ENCODE results near the gene PDZD2.
A peak's percentile ranks its signal among the peaks of the same experiment; 100 is the strongest.

PDZD2 gene

GRCh38 chr5:32092938-32093812 is 454.2 kb downstream of the PDZD2 start:
- Mint-ChIP-seq H3K4me3 (no peak overlapping the region), H3K27me3 (no peaks in the 10 kb centered on the region), H3K27ac (no peak overlapping the region)

DNA sequence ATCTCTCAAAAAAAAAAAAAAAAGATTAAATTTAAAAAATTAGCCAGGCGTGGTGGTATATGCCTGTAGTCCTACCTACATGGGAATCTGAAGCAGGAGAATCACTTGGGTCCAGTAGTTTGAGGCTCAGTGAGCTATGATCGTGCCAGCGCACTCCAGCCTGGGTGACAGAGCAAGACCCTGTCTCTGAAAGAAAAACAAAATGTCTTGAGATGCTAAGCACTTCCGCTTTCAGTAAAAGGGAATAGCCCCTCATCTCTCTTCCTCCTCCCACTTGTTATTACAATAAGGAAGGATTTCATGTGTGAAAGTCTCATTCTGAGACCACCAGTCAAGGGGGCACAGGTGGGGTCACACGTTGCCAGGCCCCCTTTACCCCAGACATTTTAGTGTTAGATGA is 455.8 kb downstream of the PDZD2 start:
- ATAC-seq: no peak
- no peak for DNase-seq
- no peaks in the 10 kb centered on the region for H3K36me3 Mint-ChIP-seq (ENCODE audit: low read depth)
- H3K4me1 Mint-ChIP-seq: no peaks in the 10 kb centered on the region
- no peak overlapping the region for H3K4me3 Mint-ChIP-seq
- H3K27me3 Mint-ChIP-seq: no peaks in the 10 kb centered on the region
- H3K27ac Mint-ChIP-seq: no peak overlapping the region
- no peaks in the 10 kb centered on the region for H3K9me3 Mint-ChIP-seq

More at GRCh38 chr5:32092938-32093812, 454.2 kb downstream of the PDZD2 start:
- peak; percentile 68 for DNase-seq
- ATAC-seq: peak; percentile 94
- no peaks in the 10 kb centered on the region for H3K36me3 Mint-ChIP-seq (ENCODE audit: low read depth)
- H3K9me3 Mint-ChIP-seq: no peaks in the 10 kb centered on the region
- no peaks in the 10 kb centered on the region for H3K4me1 Mint-ChIP-seq

DNA sequence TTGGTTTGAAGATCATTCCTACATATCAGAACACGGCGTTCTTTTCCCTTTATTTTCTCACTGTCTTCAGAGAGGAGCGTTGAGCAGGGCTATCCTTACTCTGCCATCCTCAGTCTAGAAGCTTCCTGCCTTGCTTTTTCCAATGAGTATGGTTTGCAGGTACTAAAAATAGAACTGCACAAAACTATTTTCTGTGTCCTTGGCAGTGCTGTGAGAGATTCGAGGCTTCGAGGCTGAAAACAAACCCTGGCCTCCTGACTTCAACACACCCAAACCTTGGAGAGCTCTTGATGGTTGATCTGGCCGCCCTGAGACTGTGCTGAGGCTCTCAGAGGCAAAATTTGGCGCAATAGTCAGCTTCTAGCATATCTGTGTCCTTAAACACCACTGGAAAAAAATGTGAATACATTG is 456.3 kb downstream of the PDZD2 start:
- Mint-ChIP-seq H3K27ac (no peak overlapping the region), H3K9me3 (no peaks in the 10 kb centered on the region), H3K4me3 (no peak overlapping the region), H3K27me3 (no peaks in the 10 kb centered on the region), H3K4me1 (no peaks in the 10 kb centered on the region), H3K36me3 (ENCODE audit: low read depth) (peaks cover 3% of the 10 kb centered on the region)
- ATAC-seq (no peak), DNase-seq (no peak)

DNA sequence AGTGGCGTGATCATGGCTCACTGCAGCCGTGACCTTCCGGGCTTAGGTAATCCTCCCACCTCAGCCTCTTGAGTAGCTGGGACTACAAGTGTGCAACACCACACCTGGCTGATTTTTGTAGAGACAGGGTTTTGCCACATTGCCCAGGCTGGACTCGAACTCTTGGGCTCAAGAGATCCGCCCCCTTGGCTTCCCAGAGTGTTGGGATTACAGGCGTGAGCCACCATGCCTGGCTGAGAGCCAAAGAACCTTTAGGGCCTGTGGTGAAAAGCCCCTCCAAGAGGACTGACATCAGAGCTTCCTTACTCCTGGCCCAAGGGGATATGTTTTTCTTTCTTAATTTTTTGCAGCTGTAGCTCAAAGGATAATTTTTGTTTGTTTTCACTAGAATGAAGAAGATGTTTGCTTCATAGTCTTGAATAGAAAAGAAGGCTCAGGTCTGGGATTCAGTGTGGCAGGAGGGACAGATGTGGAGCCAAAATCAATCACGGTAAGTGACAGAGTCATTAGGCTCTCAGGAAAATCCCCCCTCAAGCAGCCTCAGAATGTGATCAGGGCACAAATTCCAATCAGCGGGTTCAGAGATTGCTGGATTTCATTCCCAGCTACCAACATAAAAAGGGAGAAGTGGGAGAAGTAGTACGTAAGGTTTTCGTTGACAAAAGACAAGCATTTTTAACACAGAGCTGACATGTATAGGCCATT is 458.1 kb downstream of the PDZD2 start:
- Mint-ChIP-seq H3K27ac (no peak overlapping the region), H3K27me3 (no peaks in the 10 kb centered on the region)
- no peak for ATAC-seq

DNA sequence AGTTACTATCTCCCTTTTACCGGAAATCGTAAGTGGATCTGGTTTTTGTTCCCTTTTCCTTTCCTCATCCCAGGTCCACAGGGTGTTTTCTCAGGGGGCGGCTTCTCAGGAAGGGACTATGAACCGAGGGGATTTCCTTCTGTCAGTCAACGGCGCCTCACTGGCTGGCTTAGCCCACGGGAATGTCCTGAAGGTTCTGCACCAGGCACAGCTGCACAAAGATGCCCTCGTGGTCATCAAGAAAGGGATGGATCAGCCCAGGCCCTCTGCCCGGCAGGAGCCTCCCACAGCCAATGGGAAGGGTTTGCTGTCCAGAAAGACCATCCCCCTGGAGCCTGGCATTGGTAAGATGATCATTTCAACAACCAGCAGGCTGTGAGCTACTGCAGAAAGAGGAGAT is 459.4 kb downstream of the PDZD2 start:
- no peaks in the 10 kb centered on the region for H3K4me1 Mint-ChIP-seq
- no peak overlapping the region for H3K27ac Mint-ChIP-seq
- no peak overlapping the region for H3K4me3 Mint-ChIP-seq
- no peaks in the 10 kb centered on the region for H3K27me3 Mint-ChIP-seq
- peaks cover 10% of the 10 kb centered on the region for H3K36me3 Mint-ChIP-seq (ENCODE audit: low read depth)
- ATAC-seq: no peak
- no peaks in the 10 kb centered on the region for H3K9me3 Mint-ChIP-seq
- DNase-seq: no peak

More for the DNA sequence above, 458.1 kb downstream of the PDZD2 start:
- H3K4me3 Mint-ChIP-seq: no peak overlapping the region
- H3K36me3 Mint-ChIP-seq (ENCODE audit: low read depth): peaks cover 4% of the 10 kb centered on the region
- no peak for DNase-seq
- H3K4me1 Mint-ChIP-seq: no peaks in the 10 kb centered on the region
- H3K9me3 Mint-ChIP-seq: no peaks in the 10 kb centered on the region

- no peak for ATAC-seq
- Mint-ChIP-seq H3K27ac (no peak overlapping the region), H3K36me3 (ENCODE audit: low read depth) (peaks cover 12% of the 10 kb centered on the region), H3K4me3 (no peak overlapping the region), H3K9me3 (no peaks in the 10 kb centered on the region), H3K4me1 (no peaks in the 10 kb centered on the region), H3K27me3 (no peaks in the 10 kb centered on the region)
- no peak for DNase-seq
These were observed 460.0 kb downstream of the PDZD2 start for GRCh38 chr5:32098890-32099310.

DNA sequence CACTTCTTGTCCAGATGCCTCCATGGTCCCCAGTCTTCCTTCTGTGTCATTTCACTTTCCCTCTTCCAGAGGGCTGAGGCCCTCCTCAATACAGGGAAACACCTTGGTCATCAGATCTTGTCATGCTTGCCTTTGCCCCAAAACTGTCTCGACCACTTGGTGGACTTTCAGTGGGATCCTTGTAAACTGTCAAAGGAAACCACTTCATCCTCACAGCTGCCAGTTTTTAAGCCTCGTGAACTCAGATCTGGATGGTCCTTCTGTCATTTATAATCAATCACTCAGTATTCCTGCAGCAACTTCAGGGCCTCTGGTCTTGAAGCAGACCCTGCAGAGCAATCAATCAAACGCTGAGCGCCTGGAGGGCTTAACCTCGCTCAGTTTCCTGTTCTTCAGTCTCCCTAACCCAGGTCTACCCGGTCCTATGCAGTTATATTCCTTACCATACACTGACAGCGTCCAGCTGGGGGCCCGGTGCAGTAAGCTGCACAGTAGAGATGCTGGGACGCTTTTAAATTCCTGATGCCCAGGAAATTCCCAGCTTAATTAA is 460.6 kb downstream of the PDZD2 start:
- Mint-ChIP-seq H3K27me3 (no peaks in the 10 kb centered on the region), H3K9me3 (no peaks in the 10 kb centered on the region), H3K4me1 (no peaks in the 10 kb centered on the region), H3K4me3 (no peak overlapping the region), H3K27ac (no peak overlapping the region), H3K36me3 (ENCODE audit: low read depth) (peaks cover 13% of the 10 kb centered on the region)
- DNase-seq (no peak), ATAC-seq (no peak)

GRCh38 chr5:32100230-32100629 is 461.3 kb downstream of the PDZD2 start:
- H3K36me3 Mint-ChIP-seq (ENCODE audit: low read depth): peaks cover 17% of the 10 kb centered on the region
- H3K4me3 Mint-ChIP-seq: no peak overlapping the region
- DNase-seq (no peak), ATAC-seq (no peak)
- H3K27me3 Mint-ChIP-seq: no peaks in the 10 kb centered on the region
- no peaks in the 10 kb centered on the region for H3K4me1 Mint-ChIP-seq
- no peak overlapping the region for H3K27ac Mint-ChIP-seq
- no peaks in the 10 kb centered on the region for H3K9me3 Mint-ChIP-seq

DNA sequence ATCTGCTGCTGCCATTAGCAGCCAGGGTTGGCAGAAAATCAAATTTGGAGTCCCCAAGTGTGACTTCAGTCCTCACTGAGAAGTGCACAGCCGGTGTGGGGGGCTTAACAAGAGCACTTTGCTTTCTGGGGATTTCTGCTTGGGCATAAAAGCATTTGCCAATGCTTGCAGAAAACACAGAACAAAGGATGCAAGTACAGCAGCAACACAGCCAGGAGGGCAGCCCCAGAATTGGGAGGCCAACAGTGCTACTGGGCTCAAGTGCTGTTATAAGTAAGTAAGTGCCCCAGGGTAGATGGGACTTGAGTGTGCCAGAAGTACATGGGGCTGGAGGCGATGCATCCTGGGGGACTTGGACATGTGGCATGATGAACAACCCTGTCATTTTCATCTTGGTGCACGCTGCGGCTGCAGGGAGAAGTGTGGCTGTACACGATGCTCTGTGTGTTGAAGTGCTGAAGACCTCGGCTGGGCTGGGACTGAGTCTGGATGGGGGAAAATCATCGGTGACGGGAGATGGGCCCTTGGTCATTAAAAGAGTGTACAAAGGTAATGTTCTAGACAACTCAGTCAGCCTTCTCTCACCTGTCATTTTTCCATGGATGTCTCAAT is 461.9 kb downstream of the PDZD2 start:
- Mint-ChIP-seq H3K9me3 (no peaks in the 10 kb centered on the region), H3K27me3 (no peaks in the 10 kb centered on the region), H3K4me3 (no peak overlapping the region), H3K4me1 (no peaks in the 10 kb centered on the region), H3K36me3 (ENCODE audit: low read depth) (peaks cover 21% of the 10 kb centered on the region), H3K27ac (no peak overlapping the region)
- no peak for DNase-seq
- no peak for ATAC-seq

GRCh38 chr5:32102254-32102986 is 463.5 kb downstream of the PDZD2 start:
- H3K27ac Mint-ChIP-seq: no peak overlapping the region
- H3K27me3 Mint-ChIP-seq: no peaks in the 10 kb centered on the region
- no peaks in the 10 kb centered on the region for H3K4me1 Mint-ChIP-seq
- H3K4me3 Mint-ChIP-seq: no peak overlapping the region
- peaks cover 24% of the 10 kb centered on the region for H3K36me3 Mint-ChIP-seq (ENCODE audit: low read depth)
- DNase-seq: no peak
- no peak for ATAC-seq
- no peaks in the 10 kb centered on the region for H3K9me3 Mint-ChIP-seq

DNA sequence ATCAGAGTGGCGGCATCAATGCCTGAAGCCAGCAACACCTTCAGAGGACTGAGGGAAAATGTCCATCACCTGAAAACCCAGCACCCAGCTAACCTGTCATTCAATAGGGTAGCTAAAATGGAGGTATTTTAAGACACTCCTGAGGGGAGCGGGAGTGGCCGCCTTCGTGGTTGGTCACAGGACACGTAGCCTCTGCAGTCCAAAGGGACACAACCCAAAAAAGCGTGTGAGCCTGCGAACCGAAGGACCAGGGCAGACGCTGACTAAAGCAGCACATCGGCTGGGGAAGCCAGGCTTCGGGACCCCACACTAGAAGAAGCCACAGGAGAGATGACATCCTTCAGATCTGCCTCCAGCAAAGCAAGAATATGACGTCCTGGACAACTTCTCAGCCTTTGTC is 464.6 kb downstream of the PDZD2 start:
- Mint-ChIP-seq H3K36me3 (ENCODE audit: low read depth) (peaks cover 24% of the 10 kb centered on the region), H3K4me3 (no peak overlapping the region)

DNA sequence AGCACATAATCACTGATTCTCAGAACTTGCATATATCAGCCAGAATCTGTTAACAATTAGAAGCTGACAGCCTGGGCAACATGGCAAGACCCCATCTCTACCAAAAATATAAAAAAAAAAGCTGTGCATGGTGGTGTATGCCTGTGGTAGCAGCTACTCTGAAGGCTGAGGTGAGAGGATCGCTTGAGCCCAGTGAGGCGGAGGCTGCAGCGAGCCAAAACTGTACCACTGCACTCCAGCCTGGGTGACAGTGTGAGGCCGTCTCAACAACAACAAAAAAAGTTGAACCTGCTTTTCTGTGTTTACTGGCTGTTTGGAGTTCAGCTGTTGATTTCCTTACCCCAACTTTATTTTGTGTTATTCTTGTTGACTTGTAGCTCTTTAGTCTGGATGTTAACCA is 468.4 kb downstream of the PDZD2 start:
- Mint-ChIP-seq H3K27ac (no peak overlapping the region), H3K27me3 (no peaks in the 10 kb centered on the region), H3K9me3 (no peaks in the 10 kb centered on the region), H3K4me1 (peaks cover 8% of the 10 kb centered on the region), H3K4me3 (no peak overlapping the region), H3K36me3 (ENCODE audit: low read depth) (peaks cover 39% of the 10 kb centered on the region)
- no peak for DNase-seq
- ATAC-seq: no peak

More for the DNA sequence above, 464.6 kb downstream of the PDZD2 start:
- no peak for ATAC-seq
- Mint-ChIP-seq H3K27me3 (no peaks in the 10 kb centered on the region), H3K9me3 (no peaks in the 10 kb centered on the region), H3K27ac (no peak overlapping the region), H3K4me1 (no peaks in the 10 kb centered on the region)
- no peak for DNase-seq

GRCh38 chr5:32108167-32108566 is 469.2 kb downstream of the PDZD2 start:
- Mint-ChIP-seq H3K27ac (no peak overlapping the region), H3K9me3 (no peaks in the 10 kb centered on the region), H3K27me3 (no peaks in the 10 kb centered on the region), H3K36me3 (ENCODE audit: low read depth) (peaks cover 37% of the 10 kb centered on the region), H3K4me1 (peaks cover 8% of the 10 kb centered on the region), H3K4me3 (no peak overlapping the region)
- no peak for DNase-seq
- no peak for ATAC-seq

- peaks cover 8% of the 10 kb centered on the region for H3K4me1 Mint-ChIP-seq
- no peaks in the 10 kb centered on the region for H3K9me3 Mint-ChIP-seq
- H3K4me3 Mint-ChIP-seq: no peak overlapping the region
- no peak overlapping the region for H3K27ac Mint-ChIP-seq
- no peak for ATAC-seq
- H3K27me3 Mint-ChIP-seq: no peaks in the 10 kb centered on the region
- no peak for DNase-seq
- peaks cover 38% of the 10 kb centered on the region for H3K36me3 Mint-ChIP-seq (ENCODE audit: low read depth)
These were observed 470.3 kb downstream of the PDZD2 start for GRCh38 chr5:32109236-32109635.
